ENCODE measurements around the gene EPHB2. TPM values are rescaled to one million over a fixed set of nuclear protein-coding genes. Genes with fewer than 3 reads are reported as not detected.

EPHB2 gene
- polyA plus RNA-seq, 1 donor from 2014 or later = 22.8 TPM

GRCh38 chr1:22737374-22738068, 26.9 kb downstream of the EPHB2 start:
- no peaks in the 10 kb centered on the region for H3K27me3 ChIP-seq (ENCODE audit: insufficient read depth, low read depth, low read length)
- no peak overlapping the region for H3K4me3 ChIP-seq (ENCODE audit: low read length)
- no peaks in the 10 kb centered on the region for H4K20me1 ChIP-seq (ENCODE audit: insufficient read depth)
- no peak overlapping the region for H3K27ac ChIP-seq (ENCODE audit: low read length)
- peaks cover 6% of the 10 kb centered on the region for H3K79me2 ChIP-seq (replicated peaks; ENCODE audit: insufficient read depth, low read length)
- no peak overlapping the region for H2AFZ ChIP-seq (ENCODE audit: low read depth, low read length)
- H3K9ac ChIP-seq (ENCODE audit: low read length) = no peak overlapping the region
- no peaks in the 10 kb centered on the region for H3K9me3 ChIP-seq (ENCODE audit: low read length)
- no peak for TF ChIP-seq RAD21 (conservative IDR thresholded peaks at IDR 0.05)
- TF ChIP-seq POLR2AphosphoS5 (IDR thresholded peaks at IDR 0.05) = no peak
- no peak for TF ChIP-seq REST (IDR thresholded peaks at IDR 0.05; ENCODE audit: borderline replicate concordance)
- TF ChIP-seq, protein P1, sequence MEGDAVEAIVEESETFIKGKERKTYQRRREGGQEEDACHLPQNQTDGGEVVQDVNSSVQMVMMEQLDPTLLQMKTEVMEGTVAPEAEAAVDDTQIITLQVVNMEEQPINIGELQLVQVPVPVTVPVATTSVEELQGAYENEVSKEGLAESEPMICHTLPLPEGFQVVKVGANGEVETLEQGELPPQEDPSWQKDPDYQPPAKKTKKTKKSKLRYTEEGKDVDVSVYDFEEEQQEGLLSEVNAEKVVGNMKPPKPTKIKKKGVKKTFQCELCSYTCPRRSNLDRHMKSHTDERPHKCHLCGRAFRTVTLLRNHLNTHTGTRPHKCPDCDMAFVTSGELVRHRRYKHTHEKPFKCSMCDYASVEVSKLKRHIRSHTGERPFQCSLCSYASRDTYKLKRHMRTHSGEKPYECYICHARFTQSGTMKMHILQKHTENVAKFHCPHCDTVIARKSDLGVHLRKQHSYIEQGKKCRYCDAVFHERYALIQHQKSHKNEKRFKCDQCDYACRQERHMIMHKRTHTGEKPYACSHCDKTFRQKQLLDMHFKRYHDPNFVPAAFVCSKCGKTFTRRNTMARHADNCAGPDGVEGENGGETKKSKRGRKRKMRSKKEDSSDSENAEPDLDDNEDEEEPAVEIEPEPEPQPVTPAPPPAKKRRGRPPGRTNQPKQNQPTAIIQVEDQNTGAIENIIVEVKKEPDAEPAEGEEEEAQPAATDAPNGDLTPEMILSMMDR (IDR thresholded peaks at IDR 0.05; ENCODE audit: poor library complexity, severe bottlenecking) = no peak
- no peak for TF ChIP-seq MXI1 (conservative IDR thresholded peaks at IDR 0.05; ENCODE audit: poor library complexity, severe bottlenecking)
- no peak for TF ChIP-seq EZH2 (IDR thresholded peaks at IDR 0.05; ENCODE audit: borderline replicate concordance, insufficient read depth, low read length, poor library complexity, severe bottlenecking)
- no peak for TF ChIP-seq EP300 (conservative IDR thresholded peaks at IDR 0.05; ENCODE audit: poor library complexity, severe bottlenecking)
- no peak for TF ChIP-seq TAF1 (IDR thresholded peaks at IDR 0.05; ENCODE audit: low read depth)
- no peak for TF ChIP-seq SMC3 (conservative IDR thresholded peaks at IDR 0.05; ENCODE audit: poor library complexity)
- H3K4me2 ChIP-seq (ENCODE audit: low read length) = no peak overlapping the region
- H3F3A ChIP-seq (ENCODE audit: insufficient read depth, low read length, poor library complexity, severe bottlenecking) = no peaks in the 10 kb centered on the region
- H3K36me3 ChIP-seq (ENCODE audit: insufficient read depth, low read length) = no peaks in the 10 kb centered on the region
- H3K9me2 ChIP-seq (ENCODE audit: insufficient read depth, low read length) = no peaks in the 10 kb centered on the region

GRCh38 chr1:22738069-22738435, 27.4 kb downstream of the EPHB2 start:
- Histone ChIP-seq H3K9ac (ENCODE audit: low read length) (no peak overlapping the region), H3K4me3 (ENCODE audit: low read length) (no peak overlapping the region), H3K27me3 (ENCODE audit: insufficient read depth, low read depth, low read length) (no peaks in the 10 kb centered on the region), H3K4me2 (ENCODE audit: low read length) (no peak overlapping the region), H3K36me3 (ENCODE audit: insufficient read depth, low read length) (no peaks in the 10 kb centered on the region), H2AFZ (ENCODE audit: low read depth, low read length) (no peak overlapping the region), H3K79me2 (replicated peaks; ENCODE audit: insufficient read depth, low read length) (peaks cover 6% of the 10 kb centered on the region), H3K9me3 (ENCODE audit: low read length) (no peaks in the 10 kb centered on the region), H3K27ac (ENCODE audit: low read length) (no peak overlapping the region), H3F3A (ENCODE audit: insufficient read depth, low read length, poor library complexity, severe bottlenecking) (no peaks in the 10 kb centered on the region), H4K20me1 (ENCODE audit: insufficient read depth) (no peaks in the 10 kb centered on the region), H3K9me2 (ENCODE audit: insufficient read depth, low read length) (no peaks in the 10 kb centered on the region)
- TF ChIP-seq SMC3 (conservative IDR thresholded peaks at IDR 0.05; ENCODE audit: poor library complexity) (no peak), MXI1 (conservative IDR thresholded peaks at IDR 0.05; ENCODE audit: poor library complexity, severe bottlenecking) (no peak), POLR2AphosphoS5 (IDR thresholded peaks at IDR 0.05) (no peak), RAD21 (conservative IDR thresholded peaks at IDR 0.05) (no peak), EP300 (conservative IDR thresholded peaks at IDR 0.05; ENCODE audit: poor library complexity, severe bottlenecking) (no peak), TAF1 (IDR thresholded peaks at IDR 0.05; ENCODE audit: low read depth) (no peak), EZH2 (IDR thresholded peaks at IDR 0.05; ENCODE audit: borderline replicate concordance, insufficient read depth, low read length, poor library complexity, severe bottlenecking) (no peak), REST (IDR thresholded peaks at IDR 0.05; ENCODE audit: borderline replicate concordance) (no peak)
- TF ChIP-seq, protein P1 (IDR thresholded peaks at IDR 0.05; ENCODE audit: poor library complexity, severe bottlenecking) = no peak
